Rectal smooth muscle tissue (tissue), 1 donor: ENCODE measurements around the gene PRDX5.
"Not testable (repeated sequence)": the region's sequence is repeated elsewhere in the genome, so short reads cannot be mapped to it uniquely, and the experiment has no call there.

Experiments used
- H3K27ac ChIP-seq: one replicate; pipeline ENCODE4 v1.7.0; 2013; ENCODE audit warnings: low read depth, low read length, inconsistent platforms
- H3K27me3 ChIP-seq: one replicate; pipeline ENCODE4 v1.7.0; 2013; ENCODE audit warnings: low read length; ENCODE audit not compliant: control insufficient read depth, insufficient read depth
- H3K36me3 ChIP-seq: one replicate; pipeline ENCODE4 v1.7.0; 2013; ENCODE audit warnings: low read length; ENCODE audit not compliant: control insufficient read depth, insufficient read depth
- H3K4me1 ChIP-seq: one replicate; pipeline ENCODE4 v1.7.0; 2013; ENCODE audit warnings: low read length; ENCODE audit not compliant: control insufficient read depth, insufficient read depth
- H3K4me3 ChIP-seq: one replicate; pipeline ENCODE4 v1.7.0; 2013; ENCODE audit warnings: low read length
- H3K9ac ChIP-seq: one replicate; pipeline ENCODE4 v1.7.0; 2013; ENCODE audit warnings: low read length

The PRDX5 gene

GRCh38 chr11:64316672-64317324 lies 1.1 kb upstream of the PRDX5 start:
- Histone ChIP-seq H3K36me3 (peaks cover 12% of the 10 kb centered on the region), H3K9ac (peak overlapping the region; percentile 66), H3K27ac (peak overlapping the region; percentile 97), H3K27me3 (no peaks in the 10 kb centered on the region), H3K4me3 (peak overlapping the region; percentile 78), H3K4me1 (peaks cover 4% of the 10 kb centered on the region)

DNA sequence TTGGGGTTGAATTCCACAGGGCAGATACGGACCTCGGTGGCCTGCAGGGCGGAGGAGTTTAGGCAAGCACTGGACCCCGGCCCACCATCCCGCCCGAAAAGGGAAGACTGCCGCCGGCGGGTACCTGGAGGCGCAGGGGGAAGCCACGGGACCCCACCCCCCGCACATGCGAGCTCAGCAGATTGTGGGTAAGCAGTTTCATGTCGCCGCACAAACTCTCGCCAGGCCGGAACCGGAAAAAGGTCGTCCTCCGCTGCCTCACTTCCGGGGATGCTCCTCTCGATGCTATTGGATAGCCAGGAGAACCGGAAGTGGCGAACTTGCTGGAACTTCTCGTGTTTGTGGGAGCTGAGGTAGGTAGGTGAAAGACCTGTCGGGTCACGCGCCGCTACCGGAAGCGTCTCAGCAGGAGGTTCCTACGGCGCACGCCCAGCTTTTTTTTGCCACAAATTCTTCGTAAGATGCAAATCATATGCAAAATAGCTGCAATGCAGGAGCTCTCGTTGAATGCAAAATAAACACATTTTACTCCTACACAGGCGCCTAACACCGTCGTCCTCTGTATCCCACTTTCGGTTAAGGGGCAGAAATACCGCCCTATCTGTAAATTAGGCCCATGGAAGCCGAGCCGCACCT lies 478 bp upstream of the PRDX5 start, which contains the start of gene TRMT112:
Gene TRMT112 (minus strand): TSS at position 235 of the 636 bp plus-strand sequence. CDS start 33 bp downstream, at position 202.
- Histone ChIP-seq H3K9ac (peak within 1 kb of the TSS; percentile 72), H3K4me1 (peaks cover 4% of the 10 kb centered on the region), H3K4me3 (peak within 1 kb of the TSS; percentile 78), H3K27me3 (no peaks in the 10 kb centered on the region), H3K36me3 (peaks cover 13% of the 10 kb centered on the region), H3K27ac (peak within 1 kb of the TSS; percentile 97)

- peaks cover 4% of the 10 kb centered on the region for H3K4me1 ChIP-seq
These were observed 1.1 kb downstream of the PRDX5 start for GRCh38 chr11:64318766-64319761.

DNA sequence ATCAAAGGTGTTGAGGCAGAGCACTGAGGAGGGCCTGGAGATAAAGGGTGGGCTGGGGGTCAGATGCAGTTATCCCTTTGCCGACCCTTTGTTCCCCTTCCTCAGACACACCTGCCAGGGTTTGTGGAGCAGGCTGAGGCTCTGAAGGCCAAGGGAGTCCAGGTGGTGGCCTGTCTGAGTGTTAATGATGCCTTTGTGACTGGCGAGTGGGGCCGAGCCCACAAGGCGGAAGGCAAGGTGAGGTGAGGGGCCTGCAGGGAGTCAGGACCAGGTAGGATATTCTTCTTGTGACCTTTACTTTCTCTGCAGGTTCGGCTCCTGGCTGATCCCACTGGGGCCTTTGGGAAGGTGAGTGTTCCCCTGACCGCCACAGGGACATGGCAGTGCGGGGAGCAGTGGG lies 2.6 kb downstream of the PRDX5 start:
- Histone ChIP-seq H3K9ac (no peak overlapping the region), H3K27me3 (no peaks in the 10 kb centered on the region), H3K27ac (no peak overlapping the region), H3K4me3 (no peak overlapping the region), H3K4me1 (peaks cover 4% of the 10 kb centered on the region), H3K36me3 (peaks cover 9% of the 10 kb centered on the region)

More at GRCh38 chr11:64318766-64319761, 1.1 kb downstream of the PRDX5 start:
- peak overlapping the region; percentile 97 for H3K27ac ChIP-seq
- H3K27me3 ChIP-seq, result no peaks in the 10 kb centered on the region
- H3K36me3 ChIP-seq, result peaks cover 15% of the 10 kb centered on the region
- peak overlapping the region; percentile 42 for H3K9ac ChIP-seq
- peak overlapping the region; percentile 78 for H3K4me3 ChIP-seq

- H3K9ac ChIP-seq, result no peak overlapping the region
- peaks cover 8% of the 10 kb centered on the region for H3K36me3 ChIP-seq
- H3K4me1 ChIP-seq, result peaks cover 4% of the 10 kb centered on the region
- H3K27me3 ChIP-seq, result no peaks in the 10 kb centered on the region
- no peak overlapping the region for H3K27ac ChIP-seq
- H3K4me3 ChIP-seq, result no peak overlapping the region
These were observed 3.1 kb downstream of the PRDX5 start for GRCh38 chr11:64321026-64321425.

DNA sequence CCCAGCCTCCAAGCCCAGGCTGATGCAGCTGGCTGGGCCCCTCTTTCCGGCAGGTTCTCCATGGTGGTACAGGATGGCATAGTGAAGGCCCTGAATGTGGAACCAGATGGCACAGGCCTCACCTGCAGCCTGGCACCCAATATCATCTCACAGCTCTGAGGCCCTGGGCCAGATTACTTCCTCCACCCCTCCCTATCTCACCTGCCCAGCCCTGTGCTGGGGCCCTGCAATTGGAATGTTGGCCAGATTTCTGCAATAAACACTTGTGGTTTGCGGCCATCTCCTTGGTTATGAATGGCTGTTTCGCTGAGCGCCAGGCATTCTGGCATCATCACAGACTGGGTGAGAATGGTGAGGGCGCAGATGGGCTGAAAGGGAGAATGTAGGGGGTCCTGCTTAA lies 3.6 kb downstream of the PRDX5 start:
- no peak overlapping the region for H3K4me3 ChIP-seq
- H3K27ac ChIP-seq, result no peak overlapping the region
- peaks cover 4% of the 10 kb centered on the region for H3K4me1 ChIP-seq
- peaks cover 8% of the 10 kb centered on the region for H3K36me3 ChIP-seq
- H3K27me3 ChIP-seq, result no peaks in the 10 kb centered on the region
- no peak overlapping the region for H3K9ac ChIP-seq

DNA sequence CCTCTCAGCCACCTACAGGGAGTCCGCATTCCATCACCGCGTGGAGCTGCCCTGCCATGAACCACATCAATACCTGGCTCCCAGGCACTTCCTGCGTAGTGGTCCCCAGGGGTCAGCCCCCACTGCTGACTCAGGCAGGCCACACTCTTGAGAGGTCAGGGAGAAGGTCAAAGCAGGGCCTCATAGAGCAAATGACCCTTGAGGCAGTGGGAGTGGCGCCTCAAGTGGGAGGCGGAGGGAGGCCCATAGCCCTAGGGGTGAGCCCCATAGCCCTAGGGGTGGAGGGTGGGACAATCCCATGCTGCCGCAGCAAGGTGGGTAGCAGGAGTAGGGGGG lies 5.0 kb downstream of the PRDX5 start:
- no peak overlapping the region for H3K9ac ChIP-seq
- peaks cover 4% of the 10 kb centered on the region for H3K4me1 ChIP-seq
- no peak overlapping the region for H3K27ac ChIP-seq
- peaks cover 8% of the 10 kb centered on the region for H3K36me3 ChIP-seq
- H3K27me3 ChIP-seq, result no peaks in the 10 kb centered on the region
- no peak overlapping the region for H3K4me3 ChIP-seq

GRCh38 chr11:64323373-64323772 lies 5.5 kb downstream of the PRDX5 start:
- Histone ChIP-seq H3K4me1 (peaks cover 4% of the 10 kb centered on the region), H3K36me3 (peaks cover 8% of the 10 kb centered on the region), H3K27me3 (no peaks in the 10 kb centered on the region), H3K9ac (no peak overlapping the region), H3K27ac (no peak overlapping the region), H3K4me3 (no peak overlapping the region)

GRCh38 chr11:64323984-64324383 lies 6.1 kb downstream of the PRDX5 start:
- not testable (repeated sequence) for H3K27ac ChIP-seq, H3K4me3 ChIP-seq, H3K27me3 ChIP-seq, H3K36me3 ChIP-seq, H3K9ac ChIP-seq, H3K4me1 ChIP-seq

- no peak overlapping the region for H3K9ac ChIP-seq
- H3K36me3 ChIP-seq, result peaks cover 8% of the 10 kb centered on the region
- H3K27ac ChIP-seq, result no peak overlapping the region
- no peak overlapping the region for H3K4me3 ChIP-seq
- no peaks in the 10 kb centered on the region for H3K27me3 ChIP-seq
- no peaks in the 10 kb centered on the region for H3K4me1 ChIP-seq
These were observed 7.0 kb downstream of the PRDX5 start for GRCh38 chr11:64324692-64325469.

GRCh38 chr11:64327375-64327774 lies 9.5 kb downstream of the PRDX5 start:
- Histone ChIP-seq H3K27ac (no peak overlapping the region), H3K27me3 (no peaks in the 10 kb centered on the region), H3K9ac (no peak overlapping the region), H3K36me3 (peaks cover 3% of the 10 kb centered on the region), H3K4me3 (no peak overlapping the region), H3K4me1 (no peaks in the 10 kb centered on the region)

DNA sequence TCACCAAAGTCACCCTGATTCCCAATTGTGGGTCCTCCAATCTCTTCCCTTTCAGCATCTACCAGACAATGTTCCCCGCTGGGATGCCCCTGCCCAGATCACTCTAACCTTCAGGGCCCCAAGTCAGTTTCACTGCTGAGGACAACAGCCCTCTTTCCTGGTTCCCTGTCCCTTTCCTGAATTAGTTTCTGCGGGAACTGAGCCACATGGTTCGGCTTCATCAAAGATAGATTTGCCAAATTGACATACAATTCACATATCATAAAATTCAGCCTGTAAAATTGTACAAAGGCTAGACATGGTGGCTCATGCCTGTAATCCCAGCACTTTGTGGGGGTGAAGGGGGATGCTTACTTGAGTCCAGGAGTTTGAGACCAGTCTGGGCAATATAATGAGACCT lies 10.1 kb downstream of the PRDX5 start:
- Histone ChIP-seq H3K4me1 (no peaks in the 10 kb centered on the region), H3K27ac (no peak overlapping the region)

More for the DNA sequence above, 10.1 kb downstream of the PRDX5 start:
- no peaks in the 10 kb centered on the region for H3K27me3 ChIP-seq
- H3K9ac ChIP-seq, result no peak overlapping the region
- no peaks in the 10 kb centered on the region for H3K36me3 ChIP-seq
- H3K4me3 ChIP-seq, result no peak overlapping the region
